ENCODE measurements around the gene PEDS1. TPM values are rescaled to one million over a fixed set of nuclear protein-coding genes. Genes with fewer than 3 reads are reported as not detected.

Gene PEDS1
- total and polyA plus RNA-seq, 2 of the 13 experiments (the other 11 are each of a cell fraction or from before 2014, with no cell fraction given) = 30.5 to 93.9 TPM

- TF ChIP-seq CHD4 (IDR thresholded peaks at IDR 0.05; ENCODE audit: borderline replicate concordance, low read length) (no peak), CEBPG (CRISPR knock-in tag; IDR thresholded peaks at IDR 0.05) (no peak), ZNF354B (CRISPR knock-in tag; IDR thresholded peaks at IDR 0.05) (no peak), SRSF1 (optimal IDR thresholded peaks at IDR 0.05; ENCODE audit: low read depth, low read length) (no peak), HNRNPUL1 (IDR thresholded peaks at IDR 0.05; ENCODE audit: low read depth, low read length) (no peak), FOSL1 (CRISPR knock-in tag; IDR thresholded peaks at IDR 0.05; ENCODE audit: borderline replicate concordance) (no peak)
Measured at GRCh38 chr20:50111120-50111828, 42.2 kb downstream of the PEDS1 start (continued).

GRCh38 chr20:50110141-50111047 lies 43.1 kb downstream of the PEDS1 start:
- peaks cover 11 to 14% of the 10 kb centered on the region in 2 experiments; a peak in 4 of 5 replicates for H3K36me3 ChIP-seq (replicated peaks in 1 of 2; ENCODE audit: control insufficient read depth in 1 of 2, insufficient read depth in 2 of 2, low read length in 2 of 2)
- no peaks in the 10 kb centered on the region; a peak in 1 of 5 replicates for H3K27me3 ChIP-seq (ENCODE audit: control insufficient read depth in 1 of 2, insufficient read depth in 2 of 2, low read length in 2 of 2)
- no peaks in the 10 kb centered on the region for H3K9me3 ChIP-seq (ENCODE audit: low read length)
- no TSS peak for BruUV-seq (replicated peaks)
- H2AFZ ChIP-seq (ENCODE audit: low read length) = no peak overlapping the region
- ATAC-seq (no peak), FAIRE-seq (no peak), DNase-seq (ENCODE audit: low spot score) (peak; percentile 45)
- intact Hi-C loops (cut with micrococcal nuclease; ENCODE audit: unreplicated experiment) = loop anchor here (5.0 kb wide), 1 partner anchor 352 kb away; no protein-coding TSS in a partner anchor
- CTCF ChIA-PET (ENCODE audit: low intra/inter-chr PET ratio, low total read pairs) = no interaction called here
- H4K20me1 ChIP-seq (ENCODE audit: insufficient read depth, low read length) = peaks cover 60% of the 10 kb centered on the region
- peak overlapping the region; percentile 92 for H3K4me2 ChIP-seq (ENCODE audit: low read depth, low read length)
- no peak overlapping the region for H3K27ac ChIP-seq (ENCODE audit: extremely low read length, insufficient read depth, low read length)
- H3K9ac ChIP-seq (ENCODE audit: insufficient read depth, low read depth, low read length) = peak overlapping the region; percentile 92; the same call in 1 of the 2 replicates
- peaks cover 90% of the 10 kb centered on the region for H3K79me2 ChIP-seq (ENCODE audit: insufficient read depth, low read length)
- H3K4me1 ChIP-seq (ENCODE audit: insufficient read depth, low read length) = peaks cover 80% of the 10 kb centered on the region
- POLR2A ChIA-PET = interaction anchor here (0.6 to 1.0 kb wide), 2 partner anchors 21 to 568 kb away, joined by 3 read pairs; no protein-coding TSS in a partner anchor
- in situ Hi-C loops (cut with HindIII; ENCODE audit: extremely low pct_ligation_motif_present, low pct_unique_long_range_greater_than_20kb) = loop anchor here (10.0 kb wide), 1 partner anchor 474 kb away; no protein-coding TSS in a partner anchor
- 68% methylated on average over 4 of the region's 4 CpGs for WGBS (ENCODE audit: low lambda C conversion rate)
- peak overlapping the region; percentile 3 to 96 (median 94); a peak in 2 of 6 replicates for H3K4me3 ChIP-seq (replicated peaks in 1 of 3; ENCODE audit: insufficient read depth in 1 of 3, low read depth in 2 of 3, low read length in 3 of 3)
- TF ChIP-seq GLMP (CRISPR knock-in tag; IDR thresholded peaks at IDR 0.05; ENCODE audit: borderline replicate concordance) = no peak
- TF ChIP-seq ZNF383 (CRISPR knock-in tag; IDR thresholded peaks at IDR 0.05; ENCODE audit: borderline replicate concordance) = no peak
- TF ChIP-seq SIN3B (IDR thresholded peaks at IDR 0.05; ENCODE audit: low read length) = no peak
- TF ChIP-seq PRMT3 (CRISPR knock-in tag; IDR thresholded peaks at IDR 0.05; ENCODE audit: borderline replicate concordance, low read depth) = no peak
- TF ChIP-seq IKZF5 (CRISPR knock-in tag; IDR thresholded peaks at IDR 0.05) = no peak
- no peak for TF ChIP-seq KDM6A (CRISPR knock-in tag; IDR thresholded peaks at IDR 0.05; ENCODE audit: low read depth)
- TF ChIP-seq FLYWCH1 (CRISPR knock-in tag; IDR thresholded peaks at IDR 0.05) = no peak
- TF ChIP-seq TCF7 (IDR thresholded peaks at IDR 0.05; ENCODE audit: low read depth) = 0 out of 2 replicates have a peak, but pooled peaks have one; percentile 38
- no peak for TF ChIP-seq RNF219 (CRISPR knock-in tag; IDR thresholded peaks at IDR 0.05)
- TF ChIP-seq DPF2 (CRISPR knock-in tag; IDR thresholded peaks at IDR 0.05; ENCODE audit: borderline replicate concordance, low read depth) = no peak
- TF ChIP-seq SKI (IDR thresholded peaks at IDR 0.05; ENCODE audit: partially characterized antibody) = no peak

All from HepG2 (cell line).